GM18873 (cell line): ENCODE measurements around the gene DHRS3.
"Not testable (repeated sequence)": the region's sequence is repeated elsewhere in the genome, so short reads cannot be mapped to it uniquely, and the experiment has no call there.

ENCODE experiments used
- ATAC-seq: cut with Tn5 transposase; IDR thresholded peaks from one replicate; pipeline ENCODE4 v1.9.1; 2021; ENCODE audit warnings: mild to moderate bottlenecking, moderate library complexity, moderate number of reproducible peaks; ENCODE audit not compliant: unreplicated experiment, low FRiP score

The DHRS3 gene

DNA sequence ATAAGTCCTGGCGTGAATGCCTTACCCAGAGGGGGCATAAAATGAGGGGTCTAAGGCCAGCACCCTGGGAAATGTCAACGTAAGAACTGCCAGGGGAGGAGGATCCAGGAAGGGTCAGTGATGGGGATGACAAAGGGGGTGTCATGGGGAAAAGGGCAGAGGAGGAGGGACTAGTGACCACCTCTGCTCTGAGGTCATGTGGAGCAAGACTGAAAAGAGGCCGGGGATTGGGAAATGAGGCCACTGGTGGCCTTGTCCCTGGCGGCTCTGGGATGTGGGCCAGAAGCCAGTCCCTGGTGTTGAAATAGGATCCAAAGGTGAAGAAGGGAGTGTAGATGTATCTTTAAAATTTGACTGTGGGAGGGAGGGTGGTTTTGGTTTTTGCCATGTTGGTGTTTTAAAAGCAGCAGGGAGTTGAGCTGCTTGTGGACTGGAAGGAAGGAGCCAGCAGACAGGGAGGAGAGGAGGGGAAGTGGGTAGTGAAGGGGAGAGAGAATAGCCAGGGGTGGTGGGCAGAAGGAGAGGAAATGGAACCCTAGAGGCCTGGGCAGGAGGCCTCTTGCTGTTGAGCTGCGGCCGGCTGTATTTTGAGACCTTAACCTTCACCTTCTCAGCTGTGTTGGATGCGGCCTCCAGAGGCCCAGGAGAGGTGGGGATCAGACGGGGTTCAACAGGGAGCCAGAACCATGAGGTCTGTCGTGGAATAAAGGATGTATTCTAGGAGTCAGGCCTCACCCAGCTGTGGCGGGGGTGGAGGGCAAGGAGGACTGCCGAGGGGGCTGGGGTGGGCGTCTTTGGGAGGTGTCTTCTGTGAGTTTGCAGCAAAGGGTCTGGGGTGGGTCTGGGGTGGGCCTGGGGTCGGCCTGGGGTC is 92.5 kb downstream of the DHRS3 start:
- no peak for ATAC-seq

DNA sequence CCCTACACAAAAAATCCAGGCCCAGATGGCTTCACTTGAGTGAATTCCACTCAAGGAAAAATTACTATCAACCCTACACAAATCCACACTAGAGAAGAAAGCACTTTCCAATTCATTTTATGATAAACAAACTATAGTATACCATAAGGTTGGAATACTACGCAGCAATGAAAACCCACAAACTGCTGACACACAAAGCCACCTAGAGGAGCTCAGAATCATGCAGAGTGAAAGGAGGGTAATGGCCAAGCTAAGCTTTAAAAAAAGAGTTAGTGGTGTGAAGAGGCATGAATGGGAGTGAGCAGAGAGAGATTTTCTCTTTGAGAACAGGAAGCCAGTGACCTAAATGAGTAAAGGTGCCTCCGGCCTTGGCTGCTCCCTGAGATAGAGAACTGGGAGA is 93.7 kb downstream of the DHRS3 start:
- no peak for ATAC-seq

DNA sequence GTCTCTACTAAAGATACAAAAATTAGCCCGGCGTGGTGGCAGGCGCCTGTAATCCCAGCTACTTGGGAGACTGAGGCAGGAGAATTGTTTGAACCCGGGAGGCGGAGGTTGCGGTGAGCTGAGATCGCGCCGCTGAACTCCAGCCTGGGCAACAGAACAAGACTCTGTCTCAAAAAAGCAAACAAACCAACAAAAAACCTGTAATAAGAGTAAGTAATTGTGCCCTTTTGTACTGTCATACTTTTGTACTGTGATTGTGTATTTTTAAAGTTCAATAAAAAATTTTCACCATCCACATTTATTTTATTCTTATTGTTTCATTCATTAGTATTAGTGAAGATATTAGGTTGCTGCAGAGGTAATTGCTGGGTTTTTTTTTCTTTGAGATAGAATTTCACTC is 95.2 kb downstream of the DHRS3 start:
- ATAC-seq: not testable (repeated sequence)

DNA sequence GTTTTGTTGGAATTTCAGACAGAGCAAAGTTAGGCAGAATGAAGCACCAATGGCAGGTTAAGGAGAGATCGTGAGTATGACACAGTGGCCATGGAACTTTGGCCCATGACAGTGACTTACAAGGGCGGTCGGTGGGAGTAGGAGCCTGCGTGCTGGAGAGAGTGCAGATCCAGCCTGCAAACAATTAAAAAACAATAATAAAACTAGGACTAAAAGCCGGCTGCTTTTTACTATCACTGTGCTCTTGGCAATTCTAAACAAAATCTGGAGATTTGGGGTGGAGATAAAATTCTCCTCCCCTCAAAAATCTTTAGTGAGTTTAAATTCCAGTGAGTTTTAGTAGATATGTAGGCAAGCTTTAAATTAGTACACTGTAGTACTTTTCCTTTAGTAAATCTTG is 96.9 kb downstream of the DHRS3 start:
- no peak for ATAC-seq

DNA sequence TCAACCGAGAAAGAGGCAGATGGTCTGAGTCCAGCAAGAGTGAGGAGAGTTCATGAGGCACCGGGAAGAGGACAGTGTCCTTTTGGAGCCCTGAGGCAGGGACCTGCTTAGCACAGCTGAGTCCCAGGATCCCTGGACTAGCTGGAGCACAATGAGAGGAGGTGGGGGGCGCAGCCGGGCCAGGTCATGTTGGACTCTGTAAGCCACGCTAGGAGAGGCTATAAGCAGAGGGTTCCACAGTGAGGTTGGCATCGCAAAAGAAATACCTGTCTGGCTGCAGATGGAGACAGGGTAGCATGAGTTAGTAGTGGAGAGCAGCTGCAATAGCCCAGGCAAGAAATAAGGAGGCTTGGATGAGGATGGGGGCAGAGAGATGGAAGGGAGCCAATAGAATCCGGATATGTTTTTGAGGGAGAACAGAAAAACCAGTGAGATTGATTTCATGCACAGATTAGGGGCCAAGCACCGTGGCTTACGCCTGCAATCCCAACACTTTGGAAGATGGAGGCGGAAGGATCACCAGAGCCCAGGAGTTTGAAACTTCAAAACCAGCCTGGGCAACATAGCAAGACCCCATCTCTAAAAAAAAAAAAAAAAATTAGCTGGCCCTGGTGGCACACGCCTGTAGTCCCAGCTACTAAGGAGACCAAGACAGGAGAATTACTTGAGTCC is 98.2 kb downstream of the DHRS3 start:
- no peak for ATAC-seq

DNA sequence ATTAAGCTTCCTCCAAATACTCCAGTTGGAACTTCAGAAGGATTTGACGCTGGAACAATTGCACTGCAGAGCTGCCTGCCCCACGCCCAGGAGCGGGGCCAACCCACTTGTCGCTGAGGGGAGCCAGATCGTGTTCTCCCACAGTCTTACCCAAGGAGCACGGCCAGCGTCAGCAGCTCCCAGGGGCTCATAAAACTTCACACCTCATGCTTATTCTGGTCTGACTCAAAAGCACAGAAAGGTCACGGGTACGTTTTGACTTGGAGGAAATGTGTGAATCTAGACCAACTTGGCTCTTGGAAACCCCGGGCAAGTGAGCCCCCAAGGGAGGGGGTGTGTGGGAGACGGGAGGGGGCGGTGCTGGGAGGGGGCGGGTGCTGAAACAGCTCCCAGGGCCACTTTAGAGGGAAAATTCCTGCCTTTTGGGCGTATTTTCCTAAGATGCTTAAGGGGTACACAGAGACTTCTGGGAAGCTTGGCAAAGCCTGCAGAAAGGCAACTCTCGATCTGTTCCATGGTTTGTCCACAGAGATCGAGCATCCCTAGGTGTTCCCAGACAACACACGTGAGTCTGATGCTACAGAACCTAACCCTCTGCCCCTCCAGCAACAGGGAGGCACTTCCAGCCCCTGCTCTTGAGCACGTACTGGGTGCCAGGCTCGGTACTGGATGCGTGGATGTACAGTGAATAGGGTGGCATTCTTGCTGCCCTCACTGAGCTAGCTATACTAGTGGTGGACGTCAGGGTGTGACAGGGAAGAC is 98.9 kb downstream of the DHRS3 start:
- no peak for ATAC-seq
